ENCODE measurements around the gene UTP25.

The UTP25 gene

GRCh38 chr1:209862391-209863356, 34.9 kb downstream of the UTP25 start:
- TF ChIP-seq, protein P1, sequence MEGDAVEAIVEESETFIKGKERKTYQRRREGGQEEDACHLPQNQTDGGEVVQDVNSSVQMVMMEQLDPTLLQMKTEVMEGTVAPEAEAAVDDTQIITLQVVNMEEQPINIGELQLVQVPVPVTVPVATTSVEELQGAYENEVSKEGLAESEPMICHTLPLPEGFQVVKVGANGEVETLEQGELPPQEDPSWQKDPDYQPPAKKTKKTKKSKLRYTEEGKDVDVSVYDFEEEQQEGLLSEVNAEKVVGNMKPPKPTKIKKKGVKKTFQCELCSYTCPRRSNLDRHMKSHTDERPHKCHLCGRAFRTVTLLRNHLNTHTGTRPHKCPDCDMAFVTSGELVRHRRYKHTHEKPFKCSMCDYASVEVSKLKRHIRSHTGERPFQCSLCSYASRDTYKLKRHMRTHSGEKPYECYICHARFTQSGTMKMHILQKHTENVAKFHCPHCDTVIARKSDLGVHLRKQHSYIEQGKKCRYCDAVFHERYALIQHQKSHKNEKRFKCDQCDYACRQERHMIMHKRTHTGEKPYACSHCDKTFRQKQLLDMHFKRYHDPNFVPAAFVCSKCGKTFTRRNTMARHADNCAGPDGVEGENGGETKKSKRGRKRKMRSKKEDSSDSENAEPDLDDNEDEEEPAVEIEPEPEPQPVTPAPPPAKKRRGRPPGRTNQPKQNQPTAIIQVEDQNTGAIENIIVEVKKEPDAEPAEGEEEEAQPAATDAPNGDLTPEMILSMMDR (conservative IDR thresholded peaks at IDR 0.05; ENCODE audit: low read length): no peak
- peak; percentile 24 for DNase-seq (ENCODE audit: low read depth)
- H3K4me3 ChIP-seq (ENCODE audit: low read length): no peak overlapping the region

GRCh38 chr1:209863766-209864485, 36.2 kb downstream of the UTP25 start:
- TF ChIP-seq, protein P1 (conservative IDR thresholded peaks at IDR 0.05; ENCODE audit: low read length): no peak
- H3K4me3 ChIP-seq (ENCODE audit: low read length): no peak overlapping the region
- no peak for DNase-seq (ENCODE audit: low read depth)

DNA sequence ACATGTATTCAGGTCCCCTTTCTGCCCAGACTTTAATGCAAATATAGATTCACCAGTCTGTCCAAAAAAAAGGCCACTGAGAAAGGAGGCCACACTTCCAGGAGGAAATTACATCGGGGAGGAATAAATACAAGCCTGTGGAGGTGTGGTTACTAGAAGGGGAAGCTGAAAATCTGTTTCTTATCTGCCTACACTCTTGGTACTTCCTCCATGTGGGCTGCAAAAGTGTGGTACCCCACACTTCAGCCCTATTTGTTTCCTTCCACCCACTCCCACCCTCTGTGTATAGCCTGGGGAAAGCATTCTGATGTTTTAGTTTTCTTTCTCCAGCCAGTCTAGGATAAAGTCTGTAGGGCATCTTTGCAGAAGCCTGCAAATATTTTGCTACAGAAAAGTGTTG, 38.4 kb downstream of the UTP25 start:
- DNase-seq (ENCODE audit: low read depth): no peak
- no peak overlapping the region for H3K4me3 ChIP-seq (ENCODE audit: low read length)
- TF ChIP-seq, protein P1 (conservative IDR thresholded peaks at IDR 0.05; ENCODE audit: low read length): no peak

DNA sequence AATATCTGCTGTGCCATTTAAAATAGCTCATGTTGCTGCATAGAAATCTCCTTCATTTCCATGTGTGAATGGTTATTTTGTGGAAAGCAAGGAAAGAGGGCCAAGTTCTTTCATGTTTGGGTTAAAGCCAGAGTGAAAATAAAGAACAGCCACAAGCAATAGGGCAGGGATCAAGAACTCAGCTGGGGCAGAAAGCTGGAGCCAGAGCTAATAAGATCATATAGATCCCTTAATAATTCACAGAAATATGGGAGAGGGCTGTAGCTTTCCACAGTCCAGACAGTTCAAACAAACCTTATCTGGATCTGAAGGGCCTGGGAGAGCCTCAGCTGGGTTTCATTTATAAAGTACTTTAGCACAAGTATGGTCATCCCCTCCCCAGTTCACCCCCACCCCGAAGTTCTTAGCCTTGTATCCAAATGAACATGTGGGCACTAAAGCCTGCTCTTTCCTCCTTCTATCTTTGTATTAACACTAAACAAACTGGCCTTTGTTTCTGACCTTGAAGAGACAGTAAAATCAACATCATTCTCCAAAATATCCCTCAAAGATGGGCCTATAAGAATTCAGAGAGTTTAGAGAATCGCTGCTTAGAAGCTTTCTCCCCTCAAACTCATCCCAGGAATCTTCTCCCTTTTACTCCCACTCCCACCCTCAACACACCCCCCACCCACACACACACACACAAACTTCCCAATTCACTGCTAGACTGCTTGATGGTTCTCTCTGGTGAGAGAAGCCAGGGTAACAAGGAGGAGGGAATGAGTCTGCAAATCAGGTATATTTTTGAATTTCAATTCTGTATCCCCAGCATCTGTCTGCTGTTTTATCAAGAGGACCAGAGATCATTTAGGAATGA, 41.7 kb downstream of the UTP25 start:
- no peak overlapping the region for H3K4me3 ChIP-seq (ENCODE audit: low read length)

DNA sequence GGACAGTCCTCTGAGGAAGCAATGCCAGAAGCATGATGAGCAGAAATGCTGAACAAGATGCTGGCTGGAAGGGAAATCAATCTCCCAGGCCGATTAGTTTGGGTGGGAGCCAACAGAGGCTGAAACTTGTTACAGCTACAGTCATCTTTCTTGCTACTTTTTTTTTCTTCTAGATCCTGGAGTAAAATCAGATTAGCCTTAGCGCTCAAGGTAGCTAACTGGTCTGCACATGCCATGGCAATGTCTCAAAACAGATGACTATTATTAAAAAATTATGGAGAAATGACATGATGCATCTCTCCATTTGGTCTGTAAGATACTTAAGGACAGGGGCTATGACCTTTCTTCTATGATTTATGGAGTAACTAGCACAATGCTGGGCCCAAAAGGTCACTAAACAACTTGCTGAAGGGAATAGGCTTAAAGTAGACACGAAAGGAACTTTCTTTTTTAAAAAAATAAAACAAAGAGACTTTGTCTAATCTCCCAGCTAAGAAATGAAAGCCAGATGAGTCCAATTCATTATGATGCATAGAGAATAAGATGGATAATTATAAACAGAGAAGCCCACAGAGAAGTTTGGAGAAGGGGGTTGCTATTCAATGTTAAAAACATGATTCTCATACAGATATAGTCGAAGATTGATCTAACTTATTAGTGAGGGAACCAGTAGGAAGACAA, 42.5 kb downstream of the UTP25 start:
- no peak overlapping the region for H3K4me3 ChIP-seq (ENCODE audit: low read length)
- DNase-seq (ENCODE audit: low read depth): peak; percentile 70
- TF ChIP-seq, protein P1 (conservative IDR thresholded peaks at IDR 0.05; ENCODE audit: low read length): no peak

More for the DNA sequence above, 41.7 kb downstream of the UTP25 start:
- DNase-seq (ENCODE audit: low read depth): peak; percentile 68
- TF ChIP-seq, protein P1 (conservative IDR thresholded peaks at IDR 0.05; ENCODE audit: low read length): no peak

GRCh38 chr1:209871006-209871405, 43.2 kb downstream of the UTP25 start:
- TF ChIP-seq, protein P1 (conservative IDR thresholded peaks at IDR 0.05; ENCODE audit: low read length): no peak
- no peak for DNase-seq (ENCODE audit: low read depth)
- H3K4me3 ChIP-seq (ENCODE audit: low read length): no peak overlapping the region
